Ishikawa (cell line): ENCODE data around the gene TMPRSS6.

Experiments
- CEBPB ChIP-seq: IDR thresholded peaks from 2 replicates; pipeline ENCODE4 v1.6.1; 2012
- CREB1 ChIP-seq: IDR thresholded peaks from 2 replicates; pipeline ENCODE4 v1.6.1; 2012; ENCODE audit warnings: low read depth
- EGR1 ChIP-seq: IDR thresholded peaks from 2 replicates; pipeline ENCODE4 v1.6.1; 2012
- EP300 ChIP-seq: IDR thresholded peaks from 2 replicates; pipeline ENCODE4 v1.6.1; 2012; ENCODE audit warnings: borderline replicate concordance
- FOXM1 ChIP-seq: IDR thresholded peaks from 2 replicates; pipeline ENCODE4 v1.6.1; 2012; ENCODE audit warnings: low read depth, borderline replicate concordance
- NFIC ChIP-seq: IDR thresholded peaks from 2 replicates; pipeline ENCODE4 v1.6.1; 2012
- RAD21 ChIP-seq: IDR thresholded peaks from 2 replicates; pipeline ENCODE4 v1.6.1; 2012; ENCODE audit warnings: low read depth
- REST ChIP-seq: IDR thresholded peaks from 2 replicates; pipeline ENCODE4 v1.6.1; 2012; ENCODE audit warnings: low read depth, mild to moderate bottlenecking
- TAF1 ChIP-seq: IDR thresholded peaks from 2 replicates; pipeline ENCODE4 v1.6.1; 2012; ENCODE audit warnings: low read depth, mild to moderate bottlenecking
- TCF12 ChIP-seq: IDR thresholded peaks from 2 replicates; pipeline ENCODE4 v1.6.1; 2012; ENCODE audit warnings: low read depth
- TEAD4 ChIP-seq: IDR thresholded peaks from 2 replicates; pipeline ENCODE4 v1.6.1; 2012
- YY1 ChIP-seq: IDR thresholded peaks from 2 replicates; pipeline ENCODE4 v1.6.1; 2012; ENCODE audit warnings: low read depth
- ZBTB7A ChIP-seq: IDR thresholded peaks from 2 replicates; pipeline ENCODE4 v1.6.1; 2012; ENCODE audit warnings: low read depth
- TF ChIP-seq, protein P1 (sequence below): IDR thresholded peaks from 2 replicates; pipeline ENCODE4 v1.6.1; 2012
- TF ChIP-seq, protein P2 (sequence below): IDR thresholded peaks from 2 replicates; pipeline ENCODE4 v1.6.1; 2012

The TMPRSS6 gene

DNA sequence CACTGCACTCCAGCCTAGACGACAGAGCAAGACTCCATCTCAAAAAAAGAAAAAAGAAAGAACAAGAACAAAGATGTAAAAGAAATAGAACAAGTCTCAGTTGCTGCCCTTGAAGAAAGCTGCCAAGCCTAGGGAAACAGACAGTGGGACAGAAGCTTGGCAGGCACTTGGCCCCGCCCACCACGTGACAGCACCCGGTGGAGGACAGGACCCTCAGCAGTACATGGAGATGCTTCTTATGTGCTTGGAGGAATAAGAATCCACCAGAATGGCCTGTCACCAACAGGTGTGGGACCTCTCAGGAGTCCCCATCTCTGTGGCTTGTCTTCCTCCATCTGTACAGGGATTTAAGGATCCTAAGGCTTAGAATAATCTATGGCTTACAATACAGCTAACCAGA is 7.6 kb upstream of the TMPRSS6 start:
- TF ChIP-seq TAF1: no peak
- no peak for TF ChIP-seq TCF12
- TF ChIP-seq, protein P1, sequence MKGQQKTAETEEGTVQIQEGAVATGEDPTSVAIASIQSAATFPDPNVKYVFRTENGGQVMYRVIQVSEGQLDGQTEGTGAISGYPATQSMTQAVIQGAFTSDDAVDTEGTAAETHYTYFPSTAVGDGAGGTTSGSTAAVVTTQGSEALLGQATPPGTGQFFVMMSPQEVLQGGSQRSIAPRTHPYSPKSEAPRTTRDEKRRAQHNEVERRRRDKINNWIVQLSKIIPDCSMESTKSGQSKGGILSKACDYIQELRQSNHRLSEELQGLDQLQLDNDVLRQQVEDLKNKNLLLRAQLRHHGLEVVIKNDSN: peak; percentile 76
- TF ChIP-seq FOXM1: no peak

GRCh38 chr22:37115032-37115431 is 5.5 kb upstream of the TMPRSS6 start:
- no peak for TF ChIP-seq TAF1
- TF ChIP-seq EP300: no peak
- no peak for TF ChIP-seq TCF12
- TF ChIP-seq ZBTB7A: no peak
- no peak for TF ChIP-seq REST
- TF ChIP-seq, protein P1: no peak

- TF ChIP-seq FOXM1 (no peak), CEBPB (no peak), TCF12 (no peak), TAF1 (no peak)
Observed at GRCh38 chr22:37113757-37114156, 4.2 kb upstream of the TMPRSS6 start.

GRCh38 chr22:37112084-37112728 is 2.7 kb upstream of the TMPRSS6 start:
- TF ChIP-seq FOXM1: no peak
- TF ChIP-seq REST: no peak
- TF ChIP-seq YY1: no peak
- no peak for TF ChIP-seq CREB1
- no peak for TF ChIP-seq EP300
- TF ChIP-seq ZBTB7A: no peak
- no peak for TF ChIP-seq EGR1
- TF ChIP-seq, protein P2, sequence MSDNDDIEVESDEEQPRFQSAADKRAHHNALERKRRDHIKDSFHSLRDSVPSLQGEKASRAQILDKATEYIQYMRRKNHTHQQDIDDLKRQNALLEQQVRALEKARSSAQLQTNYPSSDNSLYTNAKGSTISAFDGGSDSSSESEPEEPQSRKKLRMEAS: no peak
- no peak for TF ChIP-seq TEAD4
- no peak for TF ChIP-seq CEBPB
- TF ChIP-seq TAF1: no peak
- TF ChIP-seq RAD21: no peak
- TF ChIP-seq, protein P1: no peak
- no peak for TF ChIP-seq NFIC
- no peak for TF ChIP-seq TCF12

DNA sequence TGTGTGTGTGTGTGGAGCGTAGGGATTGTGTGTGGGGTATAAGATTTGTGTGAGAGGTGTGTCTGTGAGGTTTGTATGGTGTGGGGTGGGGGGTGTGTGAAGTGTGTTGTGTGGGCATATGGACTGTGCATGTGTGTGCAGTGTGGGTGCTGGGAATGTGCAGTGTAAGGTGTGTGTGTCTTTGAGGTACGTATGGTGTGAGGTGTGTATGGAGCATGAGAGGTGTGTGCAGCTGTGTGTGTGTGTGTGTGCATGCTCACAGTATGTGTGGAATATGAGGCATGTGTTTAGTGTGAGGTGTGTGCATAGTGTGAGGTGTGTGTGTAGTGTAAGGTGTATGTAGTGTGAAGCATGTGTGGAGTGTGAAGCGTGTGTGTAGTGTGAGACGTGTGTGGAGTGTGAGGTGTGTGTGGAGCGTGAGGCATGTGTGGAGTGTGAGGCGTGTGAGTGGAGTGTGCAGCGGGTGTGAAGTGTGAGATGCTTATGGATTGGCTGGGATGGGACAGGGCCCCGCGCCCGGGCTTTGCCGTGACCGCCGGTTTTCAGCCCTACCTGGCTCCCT is 1.7 kb upstream of the TMPRSS6 start:
- TF ChIP-seq CREB1: no peak
- TF ChIP-seq YY1: no peak
- TF ChIP-seq REST: no peak
- TF ChIP-seq ZBTB7A: no peak
